AG04450 (cell line): ENCODE data around the gene TANC1. TPM values are rescaled to one million over a fixed set of nuclear protein-coding genes. Genes with fewer than 3 reads are reported as not detected.

Source experiments
- CTCF ChIA-PET: fragments of 300-600, 350-600 bp; formaldehyde crosslinking; extraction: SDS; loops from one replicate; lab custom pipeline; 2022; ENCODE audit warnings: antibody characterized with exemption, inconsistent platforms; lab: Charles Lee
- POLR2A ChIA-PET: fragments of 350-600 bp; formaldehyde crosslinking; extraction: SDS; loops from one replicate; lab custom pipeline; 2021; ENCODE audit warnings: antibody characterized with exemption, inconsistent platforms; lab: Yijun Ruan, JAX
- DNase-seq: peaks from one replicate; pipeline ENCODE4 v3.0.0-alpha.2; 2011; ENCODE audit warnings: low read depth, low spot score
- H3K27ac ChIP-seq: one replicate; pipeline ENCODE4 v1.5.1; 2012; ENCODE audit warnings: low read depth, low read length, control low read depth
- H3K27me3 ChIP-seq: one replicate; pipeline ENCODE4 v1.6.0; 2012; ENCODE audit warnings: low read length; ENCODE audit not compliant: control insufficient read depth, insufficient read depth
- H3K4me3 ChIP-seq: 2 replicates; pipeline ENCODE4 v1.5.1; 2011; ENCODE audit warnings: mild to moderate bottlenecking, low read depth, low read length, control low read depth
- H3K9me3 ChIP-seq: 2 replicates; pipeline ENCODE4 v1.5.1; 2012; ENCODE audit warnings: low read length; ENCODE audit not compliant: control insufficient read depth, insufficient read depth
- CTCF ChIP-seq: IDR thresholded peaks from 2 replicates; pipeline ENCODE4 v1.5.1; 2011; ENCODE audit warnings: low read depth, low read length, control low read depth, inconsistent platforms
- polyA plus RNA-seq: library from polyadenylated mRNA; depleted of rRNA; stranded (reverse); fragments of >200 nt; gene quantifications from 2 replicates; pipeline ENCODE4 v1.2.3, GENCODE V29; 2011

The TANC1 gene
- polyA plus RNA-seq, 1 experiment: 28.0 TPM

- Histone ChIP-seq H3K27ac (no peak overlapping the region), H3K9me3 (peaks cover 5% of the 10 kb centered on the region), H3K27me3 (no peaks in the 10 kb centered on the region), H3K4me3 (no peak overlapping the region)
- TF ChIP-seq CTCF: no peak
- ChIA-PET CTCF (interaction anchor here (1.1 kb wide), 1 partner anchor 34 kb away, joined by 3 read pairs; no protein-coding TSS in a partner anchor), POLR2A (no interaction called here)
- DNase-seq: no peak
Observed at GRCh38 chr2:159084384-159085370, 116.2 kb downstream of the TANC1 start.

GRCh38 chr2:159086342-159086741, 117.9 kb downstream of the TANC1 start:
- no peak for TF ChIP-seq CTCF
- CTCF ChIA-PET: no interaction called here
- POLR2A ChIA-PET: no interaction called here
- Histone ChIP-seq H3K27me3 (no peaks in the 10 kb centered on the region), H3K27ac (no peak overlapping the region), H3K9me3 (no peaks in the 10 kb centered on the region; the same call in 1 of the 2 replicates), H3K4me3 (no peak overlapping the region)
- DNase-seq: no peak

GRCh38 chr2:159086826-159087225, 118.4 kb downstream of the TANC1 start:
- ChIA-PET POLR2A (no interaction called here), CTCF (interaction anchor here (0.7 kb wide), 1 partner anchor 32 kb away, joined by 3 read pairs; no protein-coding TSS in a partner anchor)
- no peaks in the 10 kb centered on the region; the same call in 1 of the 2 replicates for H3K9me3 ChIP-seq
- no peak overlapping the region for H3K4me3 ChIP-seq
- no peak for TF ChIP-seq CTCF
- H3K27ac ChIP-seq: no peak overlapping the region
- no peaks in the 10 kb centered on the region for H3K27me3 ChIP-seq
- DNase-seq: no peak

GRCh38 chr2:159088906-159089305, 120.5 kb downstream of the TANC1 start:
- CTCF ChIA-PET: interaction anchor here (1.0 to 1.5 kb wide), 2 partner anchors 30 to 68 kb away, joined by 6 to 7 read pairs; no protein-coding TSS in a partner anchor

More at GRCh38 chr2:159088906-159089305, 120.5 kb downstream of the TANC1 start:
- H3K27ac ChIP-seq: no peak overlapping the region
- TF ChIP-seq CTCF: peak; percentile 16; the same call in 1 of the 2 replicates
- H3K9me3 ChIP-seq: no peaks in the 10 kb centered on the region
- DNase-seq: no peak
- H3K4me3 ChIP-seq: no peak overlapping the region
- H3K27me3 ChIP-seq: no peaks in the 10 kb centered on the region
- POLR2A ChIA-PET: no interaction called here
